ENCODE results near the gene NPAS3.

Gene NPAS3

DNA sequence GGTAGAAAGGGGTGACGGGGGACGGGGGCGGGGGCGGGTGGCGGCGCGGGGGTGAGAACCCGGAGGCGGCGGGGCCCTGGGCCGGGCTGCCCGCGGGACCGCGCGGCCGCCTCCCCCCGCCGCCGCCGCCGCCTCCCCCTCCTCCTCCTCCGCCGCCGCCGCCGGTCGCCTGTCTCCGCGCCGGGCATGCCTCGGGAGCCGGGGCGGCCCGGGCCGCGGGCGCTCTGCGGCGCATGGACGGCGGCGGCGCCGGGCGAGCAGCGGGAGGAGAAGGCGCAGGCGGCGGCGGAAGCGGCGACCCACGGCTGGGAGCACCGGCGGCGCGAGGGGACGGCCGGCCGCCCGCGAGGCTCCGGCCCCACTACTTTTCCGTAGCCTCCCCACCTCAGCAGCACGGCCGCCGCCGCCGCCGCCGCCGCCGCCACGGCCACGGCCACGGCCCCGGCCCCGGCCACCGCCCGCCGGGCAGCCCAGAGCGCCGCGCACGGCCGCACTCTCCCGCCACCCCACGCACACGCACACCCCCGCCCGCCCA is at the start of gene NPAS3:
NPAS3 (plus strand) TSS at position 161 of the 535 bp plus-strand sequence.
- no peak for DNase-seq

DNA sequence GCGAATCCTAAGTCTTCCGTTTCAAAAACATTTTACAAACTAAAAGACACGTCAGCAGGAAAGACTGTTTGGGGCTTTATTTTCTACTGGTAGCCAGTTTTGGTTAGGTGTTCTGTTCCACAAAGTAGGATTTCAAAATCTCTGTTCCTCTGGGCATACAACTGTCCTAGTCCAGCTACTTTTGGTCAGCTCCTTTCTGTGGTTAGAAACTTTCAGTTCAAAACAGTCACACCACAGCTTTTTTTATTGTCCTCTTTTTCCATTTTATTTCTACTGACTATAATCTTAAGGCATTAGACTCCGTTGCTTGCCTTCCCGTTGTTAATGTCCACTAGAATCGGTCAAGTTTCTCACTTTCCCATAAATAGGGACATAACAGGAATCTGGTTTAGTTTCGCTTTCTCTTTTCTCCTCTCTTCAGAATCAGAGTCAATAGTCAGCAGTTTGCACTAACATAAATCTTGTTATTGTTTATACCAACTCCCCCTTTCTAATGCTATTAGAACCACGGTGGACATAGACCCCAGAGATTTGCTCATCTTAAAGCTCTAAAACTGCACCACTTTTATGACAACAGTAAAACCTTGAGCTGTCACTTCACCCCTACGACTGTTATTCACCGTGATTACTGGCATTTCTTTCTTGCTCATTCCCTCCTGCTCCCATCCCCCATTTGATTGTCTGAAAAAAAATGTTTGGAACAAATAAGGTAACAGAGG is 41.5 kb upstream of the NPAS3 start:
- no peak for DNase-seq

DNA sequence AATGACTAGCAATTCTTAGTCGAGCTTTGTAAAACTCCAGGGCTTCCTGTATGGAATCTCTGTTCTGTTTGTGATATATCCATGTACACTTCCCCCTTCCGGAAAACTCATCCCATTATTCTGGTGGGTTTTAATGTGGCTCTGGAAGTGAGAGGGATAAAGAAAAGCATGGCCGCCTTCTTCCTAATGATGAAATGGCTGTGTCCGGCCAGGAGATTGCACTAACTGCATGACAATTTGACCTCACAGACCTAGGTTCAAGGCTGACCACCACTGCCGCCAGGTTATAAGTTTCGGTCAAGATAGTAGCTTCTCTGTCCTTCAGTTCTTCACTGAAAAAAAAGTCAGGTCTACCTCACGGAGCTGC is 41.0 kb upstream of the NPAS3 start:
- no peak for DNase-seq

DNA sequence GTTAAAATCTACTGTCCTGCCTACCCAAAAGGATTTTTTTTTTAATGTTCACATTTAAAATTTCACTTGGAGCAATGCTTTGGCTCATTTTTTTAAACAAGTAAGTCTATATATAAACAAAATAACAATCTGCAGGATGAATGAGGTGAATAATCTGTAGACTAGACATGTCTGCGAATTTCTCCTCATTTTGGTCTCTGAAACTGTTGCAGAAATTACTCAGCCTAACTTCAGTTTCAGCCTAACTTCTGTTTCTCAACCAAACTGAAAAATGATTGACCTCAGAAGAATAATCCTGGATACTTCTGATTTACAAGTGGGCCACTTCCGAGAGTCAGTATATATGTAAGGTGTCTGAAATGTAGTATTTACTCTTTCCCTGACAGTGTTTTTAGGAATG is 39.8 kb upstream of the NPAS3 start:
- no peak for DNase-seq

DNA sequence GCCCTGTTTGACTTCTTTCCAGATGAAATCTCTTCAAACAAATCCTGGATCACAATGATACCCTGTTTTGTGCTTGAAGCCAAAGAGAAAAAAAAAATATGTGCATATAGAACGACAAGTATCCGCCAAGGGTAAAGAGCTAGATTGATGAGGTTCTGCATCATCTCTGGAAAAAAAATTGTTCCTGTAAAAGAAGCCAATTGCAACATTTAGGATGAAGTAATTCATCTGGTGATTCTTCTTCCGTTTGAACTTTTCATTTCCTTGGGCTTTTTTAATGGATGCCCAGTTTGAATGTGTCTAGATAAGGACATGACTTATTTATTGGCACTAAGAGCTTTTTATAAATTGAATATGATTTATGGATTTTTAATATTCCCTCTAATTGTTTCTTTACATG is 38.1 kb upstream of the NPAS3 start:
- no peak for DNase-seq

DNA sequence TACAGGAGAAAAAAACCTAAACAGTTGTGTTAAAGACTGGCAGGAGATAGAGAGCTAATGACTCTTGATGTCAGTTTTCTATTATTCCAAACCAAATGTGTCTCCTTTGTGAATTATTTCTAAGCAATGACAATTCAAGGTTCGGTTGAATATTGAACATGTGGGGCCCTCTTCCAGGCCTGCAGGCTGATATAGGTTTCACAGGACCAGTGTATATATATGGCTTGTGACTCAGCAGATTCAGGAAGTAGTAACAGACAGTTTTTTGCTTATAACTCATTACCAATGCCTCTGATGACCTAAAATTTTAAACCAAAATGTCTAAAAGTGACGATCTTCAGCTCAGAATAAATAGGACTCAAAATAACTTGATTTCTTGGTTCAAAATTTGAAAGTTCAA is 33.7 kb upstream of the NPAS3 start:
- DNase-seq = no peak

DNA sequence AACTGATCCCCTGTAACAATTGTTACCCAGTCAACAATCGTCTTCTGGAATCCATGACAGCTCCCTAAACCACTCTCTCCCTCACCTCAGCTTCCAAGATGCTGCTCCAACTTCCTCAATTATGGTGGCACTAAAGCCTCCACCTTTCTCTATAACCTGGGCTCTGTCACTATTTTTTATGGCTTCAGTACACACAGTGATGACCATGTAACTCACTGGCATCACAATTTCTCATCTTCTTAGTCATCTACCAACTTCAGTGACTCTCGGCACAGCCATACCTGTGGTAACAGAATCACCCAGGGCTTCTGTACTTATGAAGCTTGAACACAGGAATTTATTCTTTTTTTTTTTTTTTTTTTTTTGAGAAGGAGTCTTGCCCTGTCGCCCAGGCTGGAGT is 32.0 kb upstream of the NPAS3 start:
- no peak for DNase-seq

DNA sequence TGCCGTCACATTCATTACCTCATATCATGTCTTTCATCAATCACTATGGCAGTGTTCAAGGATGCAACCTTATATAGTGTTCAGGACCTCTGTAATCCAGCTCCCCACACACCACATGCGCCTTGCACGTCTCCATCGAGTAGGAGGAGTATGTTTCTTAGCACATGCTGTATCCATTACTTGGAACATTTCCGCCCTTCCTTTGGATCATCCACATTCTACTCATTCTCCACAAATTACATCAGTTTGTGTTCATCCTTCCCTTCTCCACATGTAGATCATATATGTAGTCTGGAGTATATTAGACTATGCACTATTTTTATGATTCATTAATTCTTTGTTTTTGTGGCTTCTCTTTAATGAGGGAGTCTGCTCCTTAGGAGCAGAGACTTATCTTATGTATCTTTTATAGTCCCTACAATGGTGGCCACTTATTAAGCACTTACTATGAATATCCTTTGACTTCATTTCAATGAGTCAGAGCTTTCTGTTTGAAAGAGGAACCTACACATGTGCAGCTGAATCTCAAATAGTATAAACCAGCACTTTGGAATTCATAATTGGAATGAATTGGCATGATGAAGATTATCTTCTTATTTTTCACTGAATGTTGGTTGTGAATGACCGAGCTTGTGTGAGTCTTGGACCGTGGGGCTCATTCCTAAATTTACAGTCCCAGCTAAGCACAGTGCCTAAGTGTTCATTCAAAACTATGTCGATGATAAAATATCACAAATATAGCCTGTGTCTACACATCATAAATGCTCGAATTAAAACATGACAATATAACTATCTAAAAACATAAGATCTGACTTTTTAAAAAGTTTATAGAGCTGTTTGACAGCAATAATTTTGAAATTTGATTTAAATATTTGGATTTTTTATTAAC is 30.2 kb upstream of the NPAS3 start:
- no peak for DNase-seq

DNA sequence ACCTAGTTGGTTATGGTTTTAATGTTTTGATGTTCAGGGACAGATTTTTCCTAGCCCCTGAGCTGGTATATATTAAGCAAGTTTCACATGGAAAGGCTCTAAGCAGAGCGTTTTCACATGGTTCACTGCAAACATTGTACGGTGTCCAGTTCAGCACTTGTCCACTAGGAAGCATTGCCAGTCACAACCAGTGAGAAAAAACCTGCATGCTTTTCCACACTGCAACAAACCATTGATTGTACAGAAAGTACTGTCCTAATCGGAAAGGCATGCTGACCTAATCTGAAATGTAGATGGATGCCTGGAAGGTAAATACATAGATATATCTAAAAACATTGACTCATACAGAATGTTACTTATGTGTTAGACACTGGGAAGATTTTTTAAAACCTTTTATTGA is 25.0 kb upstream of the NPAS3 start:
- DNase-seq = no peak

DNA sequence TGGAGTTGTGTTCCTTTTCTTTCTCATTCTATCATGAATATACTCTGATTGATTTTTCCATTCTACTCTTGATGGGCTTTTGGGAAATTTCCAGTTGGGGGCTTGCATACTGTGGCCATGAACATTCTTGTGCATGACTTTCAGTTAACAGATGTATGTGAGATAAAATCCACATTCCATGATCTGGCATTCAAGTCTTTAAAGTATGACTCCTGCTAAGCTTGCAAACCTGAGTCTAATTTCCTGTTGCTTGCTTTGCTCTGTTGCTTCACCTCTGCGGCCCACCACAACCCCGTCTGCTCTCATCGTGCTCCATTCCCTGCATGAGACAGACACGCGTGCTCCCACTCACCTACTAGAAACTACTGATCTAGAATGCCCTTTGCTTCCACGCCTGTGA is 24.3 kb upstream of the NPAS3 start:
- no peak for DNase-seq

DNA sequence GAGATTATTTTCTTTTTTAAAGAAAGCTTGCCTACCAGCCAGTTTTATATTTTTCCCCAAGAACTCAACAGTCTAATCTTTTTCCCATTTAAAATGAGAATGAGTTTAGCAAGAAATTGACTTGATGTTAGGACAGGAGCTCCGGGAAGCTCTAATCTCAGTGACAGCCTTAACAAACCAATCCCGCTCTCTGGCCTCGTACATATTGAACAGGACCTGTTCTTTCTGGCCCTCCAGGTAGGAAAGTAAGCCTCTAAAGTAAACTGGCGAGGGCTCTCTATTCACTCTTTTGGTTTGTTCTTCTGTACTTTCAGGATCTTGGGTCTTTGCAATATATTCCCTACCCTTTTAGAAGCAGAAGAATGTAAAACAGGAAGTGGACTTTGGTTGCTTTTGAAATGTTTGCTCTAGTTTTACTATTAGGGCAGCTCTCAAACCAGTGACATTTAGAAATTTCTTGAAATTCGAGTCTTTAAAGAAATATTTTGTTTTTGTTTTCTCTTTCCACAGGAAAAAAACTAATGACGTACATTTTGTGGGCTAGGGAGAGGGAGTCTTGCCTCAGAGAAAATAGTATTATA is 17.9 kb upstream of the NPAS3 start:
- DNase-seq = no peak

DNA sequence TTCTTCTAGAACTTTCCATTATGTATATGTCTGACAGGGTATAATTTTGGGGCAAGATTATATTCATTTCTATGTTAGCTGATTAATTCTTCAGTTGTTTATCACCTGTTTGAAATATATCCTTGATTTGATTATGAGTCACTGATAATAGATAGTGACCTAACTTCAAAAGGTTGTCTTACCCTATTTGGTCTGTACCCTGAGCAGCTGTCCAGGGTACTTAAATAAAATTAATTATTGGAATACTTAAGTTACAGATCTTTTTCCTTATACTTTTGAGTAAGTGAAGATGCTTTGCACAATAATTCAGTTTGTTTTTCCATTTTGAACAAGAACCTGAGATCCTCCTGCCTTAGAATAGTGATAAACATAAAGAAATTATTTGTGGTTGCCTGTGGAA is 13.2 kb upstream of the NPAS3 start:
- DNase-seq = no peak

DNA sequence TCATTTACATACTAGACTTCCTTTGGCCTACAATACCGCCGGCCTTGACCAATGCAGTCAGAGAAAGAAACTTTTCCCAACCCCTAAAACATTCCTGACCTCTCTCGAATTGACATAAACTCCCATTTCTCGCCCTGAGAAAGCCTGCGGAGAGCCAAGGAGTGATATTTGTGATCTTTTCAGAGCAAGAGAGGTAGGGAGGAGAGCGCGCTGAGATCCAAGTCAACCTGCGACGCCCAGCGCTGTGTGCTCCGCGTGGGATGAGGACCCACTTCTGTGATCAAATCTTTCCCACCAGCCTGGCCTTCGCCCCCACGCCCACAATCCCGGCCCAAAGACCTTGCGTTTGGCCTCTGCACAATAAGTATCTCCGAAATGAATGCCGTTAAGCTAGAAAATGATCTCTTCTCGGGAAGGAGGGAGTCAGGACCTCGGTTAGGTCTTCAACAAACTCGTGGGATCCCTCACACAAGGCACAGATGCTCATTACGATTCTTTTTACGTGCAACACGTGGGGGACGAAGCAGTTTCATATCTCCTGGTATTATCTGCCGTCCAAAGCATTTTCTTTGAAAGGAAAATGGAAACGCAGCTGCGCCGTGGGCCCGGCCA is 6.3 kb upstream of the NPAS3 start:
- no peak for DNase-seq

DNA sequence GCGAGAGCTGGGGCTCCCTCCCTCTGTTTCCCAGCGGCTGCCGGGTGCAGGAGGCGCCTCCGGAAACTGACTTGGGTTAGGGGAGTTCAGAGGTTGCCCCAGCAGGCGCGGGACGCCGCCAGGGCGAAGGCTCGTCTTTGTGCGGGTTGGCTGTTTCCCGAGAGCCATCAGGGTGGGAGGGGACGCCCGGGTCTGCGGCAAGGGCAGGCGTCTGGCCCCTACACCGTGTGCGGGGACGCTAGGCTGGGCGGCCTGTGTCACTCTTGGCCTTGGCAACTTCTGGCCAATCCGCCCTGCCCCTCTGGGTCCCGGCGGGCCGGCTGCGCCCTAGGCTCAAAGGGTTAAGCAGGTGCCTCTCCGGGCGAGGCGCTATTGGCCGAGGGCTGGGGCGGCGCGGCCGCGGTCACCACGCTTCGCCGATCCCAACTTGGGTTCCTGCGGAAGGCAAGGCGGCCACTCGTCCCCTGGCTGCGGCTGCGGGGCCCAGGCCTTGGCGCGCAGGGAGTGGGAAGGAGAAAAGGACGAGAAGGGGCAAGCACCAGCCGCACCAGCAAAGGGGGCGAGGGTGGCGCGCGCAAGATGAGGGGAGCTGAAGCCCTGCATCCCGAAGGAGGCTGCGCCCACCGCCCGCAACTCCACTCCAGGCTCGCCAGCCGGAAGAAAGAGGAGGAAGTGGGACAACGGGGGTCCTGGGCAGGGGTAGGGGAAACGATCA is 5.6 kb upstream of the NPAS3 start:
- DNase-seq = no peak

DNA sequence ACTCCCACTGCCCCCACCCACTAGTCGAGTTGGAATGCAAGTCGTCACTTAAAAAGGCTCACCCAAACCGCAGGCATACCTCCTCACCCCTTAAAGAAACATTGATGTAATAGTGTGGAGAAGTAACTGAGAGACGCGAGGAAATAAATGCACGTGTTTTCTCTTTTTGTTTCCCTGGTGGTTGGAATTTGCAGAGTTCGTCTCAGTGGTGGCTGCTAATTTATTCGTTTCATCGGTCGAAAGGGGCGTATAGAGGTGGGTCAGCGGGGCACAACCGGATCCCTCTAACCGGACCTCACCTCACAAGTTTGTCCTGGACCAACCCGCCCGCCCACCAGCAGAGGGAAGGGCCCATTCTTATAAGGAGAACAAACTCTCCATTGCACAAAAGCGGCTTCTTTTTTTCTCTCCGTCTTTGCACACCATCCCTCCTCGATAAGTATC is 5.0 kb upstream of the NPAS3 start:
- no peak for DNase-seq

DNA sequence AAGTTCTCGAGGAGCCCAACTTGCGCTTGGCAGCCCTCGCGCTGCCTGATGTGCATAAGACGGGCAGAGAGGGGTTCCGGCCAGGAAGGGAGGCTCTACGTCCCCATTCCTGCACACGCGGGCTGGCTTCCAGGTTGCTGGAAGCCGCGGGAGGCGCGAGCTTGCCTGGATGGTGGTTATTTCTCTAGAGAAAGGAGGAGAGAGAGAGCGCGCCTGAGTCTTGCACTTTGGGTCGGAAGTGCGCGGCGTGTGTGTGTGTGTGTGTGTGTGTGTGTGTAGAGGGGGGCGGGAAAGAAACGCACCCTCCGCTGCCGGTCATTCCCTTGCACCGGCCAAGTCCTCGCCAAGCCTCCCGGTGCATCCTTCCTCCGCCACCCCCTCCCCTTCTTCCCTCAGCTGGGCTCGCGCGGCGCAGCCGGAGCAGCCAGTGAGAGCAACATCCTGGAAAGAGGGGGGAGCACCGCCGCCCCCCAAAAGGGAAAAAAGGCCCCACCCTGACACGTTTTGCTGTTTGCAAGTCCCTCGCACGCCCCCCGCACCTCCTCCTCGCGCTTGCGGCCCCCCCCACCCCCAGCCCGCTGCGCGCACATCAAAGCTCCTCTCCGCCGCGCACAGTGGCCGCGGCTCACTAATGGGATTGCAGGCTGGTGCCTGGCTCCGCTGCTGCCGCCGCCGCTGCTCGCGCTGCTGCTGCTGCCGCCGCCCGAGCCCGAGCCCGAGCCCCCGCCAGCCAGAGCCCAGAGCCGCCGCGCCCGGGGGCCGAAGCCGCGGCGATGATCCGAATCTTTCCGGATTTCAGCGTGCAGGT is 4.4 kb upstream of the NPAS3 start:
- peak; percentile 13 for DNase-seq

DNA sequence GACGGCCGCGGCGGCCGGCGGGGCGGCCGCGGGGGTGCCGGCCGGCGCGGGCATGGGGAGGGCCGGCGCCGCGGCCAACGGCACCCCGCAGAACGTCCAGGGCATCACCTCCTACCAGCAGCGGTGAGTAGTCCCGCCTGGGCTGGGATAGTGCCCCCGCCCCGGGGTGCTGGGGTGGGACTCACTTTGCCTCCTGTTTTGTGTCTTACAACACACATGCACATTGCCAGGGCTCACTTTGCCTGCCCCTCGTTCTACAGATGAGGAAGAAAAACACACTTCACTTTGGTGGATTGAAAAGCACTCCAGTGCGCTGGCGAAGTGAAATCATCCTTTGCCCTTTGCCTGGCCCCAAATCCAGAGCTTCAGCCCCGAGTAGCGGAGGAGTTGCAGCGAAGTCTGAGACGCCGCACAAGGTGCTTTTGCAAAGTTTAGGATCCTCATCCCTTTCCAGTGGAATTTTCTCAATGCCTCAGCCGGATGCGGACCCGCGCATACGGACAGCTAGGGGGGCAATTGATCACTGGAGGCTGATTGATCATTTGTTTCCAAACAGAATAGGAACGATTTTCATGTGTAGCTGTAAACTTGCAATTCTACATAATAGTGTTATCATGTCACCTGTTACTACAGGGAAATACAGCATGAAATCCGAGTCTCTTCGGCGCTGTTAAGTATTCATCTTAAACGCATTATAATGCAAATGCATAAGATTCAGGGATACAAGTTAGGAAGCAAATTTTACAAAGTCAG is 3.6 kb upstream of the NPAS3 start:
- no peak for DNase-seq

DNA sequence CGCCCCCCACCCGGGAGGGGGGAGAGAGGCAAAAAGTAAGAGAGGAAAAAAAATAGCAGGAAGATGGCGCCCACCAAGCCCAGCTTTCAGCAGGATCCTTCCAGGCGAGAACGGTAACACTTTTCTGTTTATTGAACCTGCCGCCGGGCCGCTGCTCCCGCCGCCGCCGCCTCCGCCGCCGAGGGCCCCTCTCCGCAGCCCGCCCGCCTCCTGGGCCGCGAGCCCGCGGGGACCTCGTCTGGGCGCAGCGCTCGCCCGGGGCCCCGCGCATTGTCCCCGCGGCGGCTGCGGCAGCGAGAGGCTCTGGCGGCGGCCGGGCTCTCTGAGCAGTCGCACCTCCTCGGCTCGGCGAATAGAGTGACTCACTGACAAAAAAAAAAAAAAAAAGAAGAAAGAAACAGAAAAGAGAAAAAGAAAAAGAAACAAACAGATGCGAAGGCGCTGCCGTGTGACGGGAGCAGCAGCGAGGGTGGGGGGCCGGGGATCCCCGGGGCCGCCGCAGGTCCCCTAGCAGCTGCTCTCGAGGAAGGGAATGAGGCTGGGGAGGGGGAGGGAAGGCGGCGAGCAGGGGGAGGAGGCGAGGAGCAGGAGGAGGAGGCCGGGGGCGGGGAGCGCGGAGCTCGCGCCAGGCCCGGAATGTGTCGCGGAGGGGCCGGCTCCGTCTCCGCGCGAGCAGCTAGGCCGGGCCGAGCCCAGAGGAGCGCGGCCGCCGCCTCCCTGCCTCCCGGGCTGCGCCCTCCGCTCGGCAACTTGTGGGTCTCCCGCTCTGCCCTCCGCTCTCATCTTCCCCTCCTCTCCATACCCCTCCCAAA is 781 bp downstream of the NPAS3 start:
- DNase-seq = peak; percentile 36

DNA sequence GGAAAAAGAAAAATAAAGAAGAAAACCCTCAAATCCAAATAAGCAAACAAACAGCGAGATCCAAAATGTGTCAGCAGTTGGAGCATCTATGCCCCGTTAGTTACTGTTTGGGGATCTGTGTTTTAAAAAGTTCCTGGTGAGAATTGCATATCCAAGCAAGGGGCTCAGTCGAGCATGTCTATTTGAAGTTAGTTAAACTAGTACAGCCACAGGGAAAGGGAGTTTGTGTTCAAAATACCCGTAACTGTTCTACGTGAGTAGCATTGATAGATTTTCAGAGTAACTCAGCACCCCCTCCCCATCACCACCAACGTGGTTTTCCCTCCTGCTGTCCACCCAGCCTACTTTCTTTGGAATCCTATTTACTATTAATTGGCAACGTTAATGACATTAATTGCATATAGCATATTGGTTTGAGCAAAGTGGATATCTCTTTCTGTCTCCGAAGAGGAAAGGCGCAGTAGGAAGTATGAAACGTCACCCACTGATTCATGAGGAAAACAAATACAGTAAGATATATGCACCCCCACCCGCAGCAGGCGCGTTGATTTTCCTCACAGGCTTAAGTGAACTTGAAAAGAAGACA is 1.5 kb downstream of the NPAS3 start:
- no peak for DNase-seq

Data from activated CD4-positive, alpha-beta T cell treated with anti-CD3 and anti-CD28 coated beads for 48 hours (primary cell).